T-helper 22 cell (primary cell): Measurements from ENCODE around the gene RNGTT.
A peak's percentile ranks its signal among the peaks of the same experiment; 100 is the strongest.
"Not testable (repeated sequence)": the region's sequence is repeated elsewhere in the genome, so short reads cannot be mapped to it uniquely, and the experiment has no call there.

Experiments used
- DNase-seq: peaks from one replicate; pipeline ENCODE4 v3.0.0-alpha.2; 2020; ENCODE audit warnings: low read depth

The RNGTT gene

GRCh38 chr6:88963139-88964090 lies at the start of gene RNGTT:
TSS of gene RNGTT (minus strand) at chr6:88963618. CDS start at chr6:88963409, 209 bp downstream.
- peak; percentile 95 for DNase-seq

- DNase-seq = no peak
Observed at GRCh38 chr6:89011436-89011835, 48.0 kb upstream of the RNGTT start.

GRCh38 chr6:89010825-89011224 lies 47.4 kb upstream of the RNGTT start:
- no peak for DNase-seq

- DNase-seq = no peak
Observed at GRCh38 chr6:89009624-89010059, 46.2 kb upstream of the RNGTT start.

GRCh38 chr6:89008815-89009374 lies 45.5 kb upstream of the RNGTT start:
- no peak for DNase-seq

DNA sequence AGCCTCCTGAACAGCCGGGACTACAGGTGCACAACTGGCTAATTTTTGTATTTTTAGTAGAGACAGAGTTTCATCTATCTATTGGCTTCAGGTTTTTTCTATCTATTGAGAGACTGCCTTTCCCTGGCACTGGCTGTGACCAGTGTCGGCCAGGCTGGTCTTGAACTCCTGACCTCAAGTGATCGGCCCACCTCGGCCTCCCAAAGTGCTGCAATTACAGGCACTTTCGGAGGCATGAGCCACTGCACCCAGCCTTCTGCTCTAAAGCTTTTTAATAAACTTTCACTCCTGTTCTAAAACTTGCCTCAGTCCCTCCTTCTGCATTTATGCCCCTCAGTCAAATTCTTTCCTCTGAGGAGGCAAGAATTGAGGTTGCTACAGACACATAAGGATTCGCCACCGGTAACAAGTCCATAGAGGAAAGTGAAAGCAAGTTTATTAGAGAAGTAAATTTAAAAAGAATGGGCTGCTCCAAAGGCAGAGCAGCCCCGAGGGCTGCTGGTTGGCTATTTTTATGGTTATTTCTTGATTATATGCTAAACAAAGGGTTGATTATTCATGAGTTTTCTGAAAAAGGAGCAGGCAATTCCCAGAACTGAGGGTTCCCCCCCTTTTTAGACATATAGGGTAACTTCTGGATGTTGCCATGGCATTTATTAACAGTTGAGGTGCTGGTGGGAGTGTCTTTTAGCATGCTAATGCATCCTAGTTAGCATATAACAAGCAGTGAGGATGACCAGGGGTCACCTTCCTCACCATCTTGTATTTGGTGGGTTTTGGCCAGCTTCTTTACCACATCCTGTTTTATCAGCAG lies 44.8 kb upstream of the RNGTT start:
- no peak for DNase-seq

- no peak for DNase-seq
Observed at GRCh38 chr6:89007209-89008000, 44.0 kb upstream of the RNGTT start.

DNA sequence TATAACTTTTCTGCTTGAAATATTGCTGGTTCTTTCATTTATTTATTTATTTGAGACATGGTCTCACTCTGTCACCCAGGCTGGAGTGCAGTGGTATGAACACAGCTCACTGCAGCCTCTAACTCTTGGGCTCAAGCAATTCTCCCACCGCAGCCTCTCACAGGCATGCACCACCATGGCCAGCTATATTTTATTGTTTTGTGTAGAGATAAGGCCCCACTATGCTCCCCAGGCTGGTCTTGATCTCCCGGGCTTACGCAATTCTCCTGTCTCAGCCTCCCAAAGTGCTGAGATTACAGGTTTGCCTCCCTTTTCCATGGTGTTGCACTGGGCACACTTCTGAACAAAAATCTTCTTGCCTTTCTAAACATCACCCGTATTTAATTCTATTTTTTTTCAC lies 39.1 kb upstream of the RNGTT start:
- DNase-seq = no peak

DNA sequence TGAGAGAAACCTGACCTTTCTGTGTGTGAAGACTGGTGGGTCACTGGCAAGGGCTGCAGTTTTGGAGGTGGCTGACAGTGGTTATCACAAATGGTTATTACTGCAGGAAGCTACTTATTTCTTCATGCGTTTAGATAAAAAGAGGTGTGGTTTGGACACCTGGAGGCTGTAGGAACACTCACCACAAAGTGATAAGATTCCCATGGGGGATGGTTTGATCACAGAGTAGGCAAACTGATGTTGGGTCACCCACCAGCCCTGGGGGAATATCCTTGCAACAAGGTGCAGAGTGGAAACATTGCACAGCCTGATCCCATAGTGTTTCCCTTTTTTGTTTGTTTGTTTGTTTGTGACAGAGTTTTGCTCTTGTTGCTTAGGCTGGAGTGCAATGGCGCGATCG lies 33.9 kb upstream of the RNGTT start:
- DNase-seq = no peak

- DNase-seq = no peak
Observed at GRCh38 chr6:88992741-88993552, 29.5 kb upstream of the RNGTT start.

GRCh38 chr6:88989215-88989614 lies 25.8 kb upstream of the RNGTT start:
- DNase-seq = no peak

DNA sequence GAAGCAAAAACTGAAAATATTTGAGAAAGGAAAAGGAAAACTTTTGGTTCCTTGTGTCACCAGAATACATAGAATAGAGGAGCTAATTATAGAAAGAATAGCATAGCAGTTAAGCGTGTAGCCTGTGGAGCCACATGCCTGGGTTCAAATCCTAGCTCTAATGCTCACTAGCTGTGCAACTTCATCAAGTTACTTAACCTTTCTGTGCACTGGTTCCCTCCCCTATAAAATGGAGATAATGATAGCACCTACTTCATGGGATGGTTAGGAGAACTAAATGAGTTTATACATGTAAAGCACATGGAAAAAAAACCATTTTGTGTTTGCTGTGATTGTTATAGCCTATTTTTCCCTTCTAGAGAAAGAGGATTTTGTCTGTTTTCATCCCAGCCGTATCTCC lies 24.5 kb upstream of the RNGTT start:
- no peak for DNase-seq

DNA sequence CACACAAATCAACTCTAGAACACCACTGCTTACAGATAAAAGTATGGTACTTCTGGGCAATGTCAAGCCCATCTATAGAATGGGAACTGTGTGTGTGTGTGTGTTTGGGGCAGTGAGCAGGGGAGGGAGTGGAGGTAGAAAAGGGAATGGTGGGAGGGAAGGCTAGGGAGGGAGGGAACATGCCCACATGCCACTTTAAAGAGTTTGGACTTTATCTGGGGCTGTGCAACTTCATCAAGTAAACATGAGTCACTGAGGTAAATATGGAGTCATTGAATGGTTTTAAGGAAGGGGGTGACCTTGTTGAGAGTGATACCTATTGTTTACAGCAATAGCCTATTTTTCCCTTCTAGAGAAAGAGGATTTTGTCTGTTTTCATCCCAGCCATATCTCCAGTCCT lies 22.5 kb upstream of the RNGTT start:
- no peak for DNase-seq

- DNase-seq = no peak
Observed at GRCh38 chr6:88984606-88985005, 21.2 kb upstream of the RNGTT start.

- no peak for DNase-seq
Observed at GRCh38 chr6:88984152-88984551, 20.7 kb upstream of the RNGTT start.

GRCh38 chr6:88983532-88983931 lies 20.1 kb upstream of the RNGTT start:
- DNase-seq = no peak

DNA sequence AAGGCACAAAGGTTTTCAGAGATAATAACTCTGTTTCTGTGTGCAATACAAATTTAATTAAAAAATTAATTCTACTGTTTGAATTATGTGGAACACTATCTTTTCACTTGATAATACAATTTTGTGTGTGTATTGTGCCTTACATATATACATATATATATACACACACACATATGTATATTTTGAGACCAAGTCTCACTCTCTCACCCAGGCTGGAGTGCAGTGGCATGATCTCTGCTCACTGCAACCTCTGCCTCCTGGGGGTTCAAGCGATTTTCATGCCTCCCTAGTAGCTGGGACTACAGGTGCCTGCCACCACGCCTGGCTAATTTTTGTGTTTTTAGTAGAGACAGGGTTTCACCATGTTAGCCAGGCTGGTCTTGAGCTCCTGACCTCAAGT lies 19.7 kb upstream of the RNGTT start:
- DNase-seq = not testable (repeated sequence)

- DNase-seq = no peak
Observed at GRCh38 chr6:88982720-88983119, 19.3 kb upstream of the RNGTT start.

DNA sequence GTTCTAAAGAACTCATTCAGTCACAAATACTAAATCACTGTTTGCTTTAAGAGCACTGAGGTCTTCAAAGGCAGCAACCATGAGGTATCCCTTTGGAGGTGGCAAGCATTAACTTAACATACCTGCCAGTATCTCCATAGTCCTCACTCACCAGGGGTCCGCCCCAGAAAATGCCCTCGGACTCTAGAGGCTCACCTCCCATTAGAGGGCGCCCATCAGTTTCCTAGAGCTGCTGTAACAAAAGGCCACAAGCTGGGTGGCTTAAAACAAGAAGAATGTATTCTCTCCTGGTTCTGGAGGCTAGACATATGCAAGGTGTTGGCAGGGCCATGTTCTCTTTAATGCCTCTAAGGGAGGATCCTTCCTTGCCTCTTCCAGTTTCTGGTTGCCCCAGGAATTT lies 12.0 kb upstream of the RNGTT start:
- no peak for DNase-seq

DNA sequence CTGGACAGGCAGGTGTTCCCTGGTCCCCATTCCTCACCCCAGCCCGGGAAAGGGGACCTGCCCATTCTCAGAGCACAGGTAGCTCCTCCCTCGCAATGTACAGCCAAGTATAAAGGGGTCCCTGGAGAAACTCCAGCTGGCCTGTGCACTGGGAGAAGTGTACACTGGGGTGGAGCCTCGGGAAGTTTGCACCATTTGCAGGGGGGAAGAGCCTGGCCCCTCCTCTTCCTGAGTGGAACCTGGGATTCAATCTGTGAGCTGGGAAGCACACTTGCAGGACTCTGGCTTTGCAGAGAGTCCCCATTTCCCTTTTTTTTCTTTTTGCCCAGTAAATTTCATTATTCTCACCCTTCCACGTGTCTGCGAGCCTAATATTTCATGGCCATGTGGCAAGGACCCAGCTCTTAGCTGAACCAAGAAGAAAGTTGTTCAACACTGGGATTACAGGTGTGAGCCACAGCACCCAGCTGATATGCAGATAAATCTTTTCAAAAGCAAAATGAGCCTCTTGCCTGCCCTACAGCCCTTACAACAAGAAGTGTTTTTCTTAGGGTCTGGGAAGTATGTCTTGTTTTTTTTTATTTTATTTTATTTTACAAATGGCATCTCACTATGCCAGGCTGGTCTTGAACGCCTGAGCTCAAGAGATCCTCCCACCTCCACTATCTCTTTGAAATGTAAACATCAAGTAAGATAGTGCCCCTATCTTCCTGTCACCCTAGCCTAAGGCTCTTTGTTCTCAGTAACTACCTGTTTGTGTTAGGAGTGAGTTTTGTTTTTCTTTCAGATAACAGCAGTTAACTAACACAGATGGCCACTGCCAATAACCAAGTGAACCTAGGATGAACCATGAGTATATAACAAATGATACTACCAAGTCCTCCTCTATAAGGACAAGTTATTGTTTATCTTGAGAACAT lies 9.3 kb upstream of the RNGTT start:
- DNase-seq = no peak
